OCI-M2 (cell line): ENCODE measurements around the gene TRMT1.

Experiments used
- DNase-seq: peaks from one replicate; lab custom pipeline; 2025; ENCODE audit not compliant: unreplicated experiment; lab: John Stamatoyannopoulos, UW

The TRMT1 gene

GRCh38 chr19:13072188-13072908 lies 44.2 kb downstream of the TRMT1 start:
- DNase-seq: no peak

DNA sequence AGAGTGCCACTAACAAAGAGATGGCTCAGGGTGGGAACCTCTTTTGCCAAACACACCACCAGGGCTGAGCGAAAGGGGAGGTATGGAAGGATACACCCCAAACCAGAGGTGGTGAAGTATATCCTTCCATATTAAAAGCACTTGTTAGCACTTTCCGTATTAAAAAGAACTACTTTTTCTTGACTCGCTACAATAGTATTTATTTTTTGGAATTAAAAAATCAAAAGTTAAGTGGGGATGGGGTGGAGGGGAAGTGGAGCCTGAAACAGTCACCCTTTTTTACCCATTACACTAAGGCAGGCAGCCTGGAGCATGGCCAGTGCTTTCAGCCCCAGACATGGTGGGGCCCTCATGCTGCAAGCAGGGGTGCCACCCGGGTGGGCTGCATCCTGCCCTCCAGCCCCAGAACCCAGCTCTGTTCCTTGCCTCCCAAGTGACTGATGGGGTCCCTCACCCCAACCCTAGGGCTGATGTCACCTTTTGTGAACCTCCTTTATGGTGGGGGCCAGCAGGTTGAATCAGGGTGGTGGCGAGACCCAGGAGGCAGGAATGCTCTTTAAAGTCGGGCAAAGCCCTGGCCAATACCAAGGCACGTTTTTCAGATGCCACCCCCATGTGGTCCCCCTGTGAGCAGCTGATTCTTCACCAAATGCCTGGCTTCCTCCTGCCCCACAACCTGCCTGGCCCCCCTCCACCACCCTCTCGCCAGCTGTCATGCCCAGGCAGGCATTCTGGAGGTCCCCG lies 44.9 kb downstream of the TRMT1 start:
- no peak for DNase-seq

DNA sequence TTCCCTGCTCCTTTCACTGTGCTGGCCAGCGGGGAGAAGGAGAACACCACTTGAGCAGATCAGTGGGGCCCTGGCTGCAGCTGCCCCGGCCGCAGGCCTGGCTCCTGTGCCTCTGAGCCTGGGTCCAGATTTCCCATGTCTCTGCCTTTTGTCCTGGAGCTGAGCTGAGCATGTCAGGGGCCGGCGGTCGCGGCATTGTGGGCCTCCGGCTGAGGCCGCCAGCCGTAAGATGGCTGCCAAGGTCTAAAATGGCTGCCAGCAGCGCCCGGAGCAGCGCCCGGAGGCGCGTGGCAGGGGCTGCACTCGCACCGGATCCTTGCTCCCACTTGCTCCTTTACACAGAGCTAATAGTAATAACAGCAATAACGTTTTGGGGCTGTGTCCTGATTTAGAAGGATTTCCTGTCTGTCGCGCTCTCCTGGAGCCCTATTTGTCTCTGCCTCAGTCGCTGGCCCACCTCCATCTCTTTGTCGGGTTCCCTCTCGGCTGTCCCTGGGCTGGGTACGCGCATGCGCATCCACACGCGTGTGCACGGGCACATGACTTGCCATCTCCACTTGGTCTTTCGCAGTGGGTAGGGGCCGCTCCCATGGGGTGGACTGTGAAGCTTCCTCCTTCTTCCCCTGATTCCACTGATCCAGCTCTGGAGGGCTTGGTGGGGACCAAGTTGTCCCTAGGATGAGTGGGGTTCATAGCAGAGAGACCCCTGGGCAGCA lies 46.0 kb downstream of the TRMT1 start:
- DNase-seq: no peak

DNA sequence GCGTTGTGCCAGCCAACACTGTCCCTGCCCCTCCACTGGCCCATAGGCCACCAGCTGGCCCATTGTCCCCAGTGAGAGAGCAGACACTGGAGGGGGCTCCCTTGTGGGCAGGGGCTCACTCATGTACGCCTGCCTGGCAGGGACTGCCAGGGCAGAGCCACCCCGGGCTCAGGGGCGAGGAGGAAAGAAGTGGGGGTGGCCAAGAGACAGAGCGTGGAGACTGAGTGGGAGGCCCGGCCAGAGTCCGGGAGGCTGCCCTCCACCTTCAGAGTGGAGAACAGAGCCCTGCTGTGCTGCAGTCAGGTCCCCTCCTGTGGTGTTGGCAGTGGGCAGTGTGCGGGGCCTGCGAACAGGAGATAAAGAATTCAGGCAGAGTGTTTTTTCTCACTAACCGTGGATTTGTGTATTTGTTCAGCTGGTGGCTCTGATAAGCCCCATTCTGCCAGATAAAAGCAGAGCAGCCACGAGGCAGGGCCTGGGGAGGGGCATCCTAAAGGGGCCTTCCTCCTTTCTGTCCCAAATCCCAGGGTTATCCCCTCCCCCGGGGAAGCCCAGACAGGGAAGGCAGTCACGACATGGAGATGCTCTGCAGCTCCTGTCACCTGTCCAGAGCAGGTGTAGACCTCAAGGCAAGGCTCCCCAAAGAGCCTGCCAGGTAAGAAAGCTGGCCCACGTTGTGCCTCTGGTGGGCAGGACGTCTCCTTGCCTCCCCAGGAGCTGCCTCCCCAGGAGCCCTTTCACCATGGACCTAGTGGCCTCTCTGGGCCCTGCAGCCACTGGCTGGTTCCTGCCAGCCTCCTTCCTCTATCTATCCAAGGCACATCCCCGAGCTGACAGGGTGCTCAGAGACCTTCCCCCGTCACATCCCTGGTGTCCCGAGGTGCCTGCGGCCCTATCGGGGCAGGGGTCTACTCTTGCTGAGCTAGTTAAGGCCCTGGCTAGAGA lies 46.9 kb downstream of the TRMT1 start:
- DNase-seq: peak; percentile 52

DNA sequence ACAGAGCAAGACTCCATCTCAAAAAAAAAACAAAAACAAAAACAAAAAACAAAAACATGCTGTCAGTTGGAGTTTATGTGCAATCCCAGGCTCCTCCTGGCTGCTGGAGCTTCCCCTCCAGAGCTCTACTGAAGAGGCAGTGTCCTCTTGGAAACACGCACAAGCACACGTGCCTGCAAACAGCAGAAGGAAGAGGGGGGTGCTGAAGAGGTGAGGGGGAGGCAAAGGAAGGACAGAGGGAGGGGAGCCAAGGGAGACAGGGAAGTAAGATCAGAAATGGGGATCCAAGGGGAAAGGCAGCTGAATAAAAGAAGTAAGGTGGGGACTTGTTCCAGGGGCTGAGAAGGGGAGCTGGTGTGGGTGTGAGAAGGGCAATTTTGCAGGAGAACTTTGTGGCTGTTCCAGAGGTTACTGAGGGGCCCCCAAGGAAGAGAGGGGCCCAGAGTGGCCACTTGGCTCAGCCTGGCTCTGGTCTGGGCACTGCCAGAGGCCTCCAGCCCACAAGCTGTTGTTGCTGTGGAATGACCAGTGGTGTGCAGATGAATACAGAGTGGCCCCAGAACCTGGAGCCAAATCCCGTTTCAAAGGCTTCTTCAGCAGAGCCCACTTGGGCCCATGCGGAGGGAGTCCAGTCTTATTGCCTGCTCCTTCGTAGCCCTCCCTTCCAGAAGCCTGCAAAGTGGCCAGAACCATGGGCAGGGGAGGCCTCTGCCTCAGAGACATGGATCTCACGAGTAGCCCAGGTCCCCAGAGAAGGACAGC lies 48.3 kb downstream of the TRMT1 start:
- no peak for DNase-seq

GRCh38 chr19:13066933-13067807 lies 49.4 kb downstream of the TRMT1 start:
- no peak for DNase-seq

DNA sequence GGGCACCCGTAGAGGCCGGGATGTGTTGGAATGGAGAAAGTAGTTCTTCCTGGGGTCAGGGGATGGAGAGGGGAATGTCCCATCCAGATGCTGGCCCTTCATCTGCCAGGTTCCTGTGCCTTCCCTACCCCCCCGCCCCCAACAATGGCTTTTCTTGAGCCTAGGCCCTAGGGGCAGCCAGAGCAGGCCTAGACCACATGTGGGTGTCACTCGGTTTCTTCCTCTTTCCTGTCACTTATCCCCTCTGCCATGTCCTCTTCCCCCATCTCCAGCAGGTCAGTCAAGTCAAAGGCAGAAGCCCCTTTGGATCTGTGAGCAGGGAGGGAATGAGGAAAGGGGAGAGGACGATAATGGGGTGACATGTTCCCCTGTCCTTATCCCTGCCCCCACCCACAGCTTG lies 50.3 kb downstream of the TRMT1 start:
- no peak for DNase-seq

- DNase-seq: no peak
Observed at GRCh38 chr19:13064092-13064489, 52.4 kb downstream of the TRMT1 start.

GRCh38 chr19:13063461-13064091 lies 53.0 kb downstream of the TRMT1 start:
- DNase-seq: no peak

DNA sequence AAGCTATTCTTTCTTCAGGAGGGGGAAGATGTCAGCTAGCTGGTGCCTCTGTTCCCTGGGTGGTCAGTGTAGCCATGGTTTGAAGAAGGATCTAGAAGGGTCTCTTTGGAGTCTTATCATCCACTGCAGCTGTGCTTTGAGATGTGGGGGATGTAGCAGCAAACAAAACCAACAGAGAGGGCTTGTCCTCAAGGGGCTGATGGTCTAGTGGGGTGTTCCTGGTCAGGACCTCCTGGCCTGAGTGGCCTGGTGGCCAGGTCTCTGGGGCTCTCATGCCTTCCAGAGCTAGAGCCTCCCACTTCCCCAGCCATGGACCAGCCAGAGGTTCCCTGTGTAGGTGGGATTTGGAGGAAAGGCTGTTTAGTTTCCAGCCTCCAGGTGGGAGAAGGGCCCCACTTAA lies 54.2 kb downstream of the TRMT1 start:
- no peak for DNase-seq

DNA sequence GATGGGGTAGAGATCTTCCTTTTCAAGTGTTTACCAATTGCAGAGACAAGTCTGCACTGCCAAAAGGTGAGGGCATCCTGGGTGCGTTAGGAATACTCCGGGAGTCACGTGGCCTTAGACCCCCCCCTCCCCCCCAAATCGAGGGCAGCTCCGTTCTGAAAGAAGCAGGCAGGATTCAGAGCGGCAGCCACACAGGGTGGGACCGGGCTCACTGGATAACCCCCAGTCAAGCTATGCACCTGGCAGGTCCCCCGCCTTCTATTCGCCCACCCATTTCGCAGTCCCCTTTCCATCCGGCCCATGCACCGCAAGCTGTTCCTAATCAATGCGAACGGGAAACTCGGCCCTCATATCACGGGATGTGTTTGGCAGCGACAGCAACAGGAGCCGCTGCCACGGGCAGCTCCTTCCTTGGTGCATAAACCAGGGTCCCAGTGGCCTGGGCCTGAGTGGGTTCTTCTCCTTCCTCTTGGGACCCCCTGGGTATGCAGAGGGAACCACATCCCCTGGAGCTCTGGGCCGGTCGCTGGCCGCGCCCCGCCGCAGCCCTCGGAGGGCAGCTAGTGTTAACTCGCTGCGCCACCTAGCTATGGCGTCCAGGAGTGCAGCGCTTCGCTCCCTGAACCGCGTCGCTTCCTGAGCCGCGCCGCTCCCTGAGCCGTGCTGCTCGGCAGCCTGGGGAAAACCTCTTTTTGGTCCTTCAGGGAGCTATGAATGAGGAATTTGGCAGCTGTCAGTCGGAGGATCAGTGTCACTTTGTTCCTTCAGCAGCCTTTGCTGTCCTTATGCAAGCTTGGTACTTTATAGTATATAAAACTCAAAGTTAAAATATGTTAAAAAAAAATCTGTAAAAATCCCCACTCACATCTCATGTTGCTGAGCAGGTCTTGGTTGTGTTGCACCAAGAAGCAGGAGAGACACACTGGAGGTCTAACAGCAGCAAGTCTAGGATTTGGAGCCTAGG lies 55.3 kb downstream of the TRMT1 start:
- DNase-seq: peak; percentile 65

- no peak for DNase-seq
Observed at GRCh38 chr19:13060233-13060963, 56.1 kb downstream of the TRMT1 start.

DNA sequence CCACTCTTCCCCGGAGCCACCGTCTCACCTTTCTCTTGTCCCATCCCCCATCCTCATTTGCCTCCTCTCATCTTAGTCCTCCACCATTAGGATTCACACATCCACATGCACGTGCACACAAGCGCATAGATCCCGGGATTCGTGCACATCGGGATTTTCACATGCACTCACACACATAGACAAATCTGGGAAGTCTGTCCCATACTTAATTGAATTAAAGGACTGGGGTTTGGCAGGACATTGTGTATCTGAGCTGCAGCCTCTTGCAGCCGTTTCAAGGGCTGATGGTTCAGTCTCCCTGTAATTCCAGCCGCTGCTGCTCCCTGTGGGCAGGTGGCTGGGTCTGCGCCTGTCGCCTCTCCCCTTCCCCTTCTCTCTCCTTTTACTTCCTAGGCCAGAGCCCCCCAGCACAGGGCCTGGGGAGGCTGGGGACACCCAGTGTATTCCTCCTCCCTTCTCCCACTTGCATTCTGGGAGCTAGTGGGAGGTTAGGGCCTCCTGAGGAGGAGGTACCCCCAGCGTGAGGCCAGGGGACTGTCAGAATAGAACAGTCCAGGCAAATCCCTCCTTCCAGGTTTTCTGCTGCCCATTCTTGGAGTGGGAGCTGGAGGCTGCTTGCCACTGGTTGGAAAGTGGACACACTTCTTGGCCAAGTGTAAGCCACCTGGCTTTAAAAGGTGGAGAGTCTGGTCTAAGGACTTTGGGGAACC lies 57.4 kb downstream of the TRMT1 start:
- DNase-seq: no peak

- DNase-seq: no peak
Observed at GRCh38 chr19:13057744-13058143, 58.8 kb downstream of the TRMT1 start.

GRCh38 chr19:13057147-13057572 lies 59.4 kb downstream of the TRMT1 start:
- DNase-seq: no peak

DNA sequence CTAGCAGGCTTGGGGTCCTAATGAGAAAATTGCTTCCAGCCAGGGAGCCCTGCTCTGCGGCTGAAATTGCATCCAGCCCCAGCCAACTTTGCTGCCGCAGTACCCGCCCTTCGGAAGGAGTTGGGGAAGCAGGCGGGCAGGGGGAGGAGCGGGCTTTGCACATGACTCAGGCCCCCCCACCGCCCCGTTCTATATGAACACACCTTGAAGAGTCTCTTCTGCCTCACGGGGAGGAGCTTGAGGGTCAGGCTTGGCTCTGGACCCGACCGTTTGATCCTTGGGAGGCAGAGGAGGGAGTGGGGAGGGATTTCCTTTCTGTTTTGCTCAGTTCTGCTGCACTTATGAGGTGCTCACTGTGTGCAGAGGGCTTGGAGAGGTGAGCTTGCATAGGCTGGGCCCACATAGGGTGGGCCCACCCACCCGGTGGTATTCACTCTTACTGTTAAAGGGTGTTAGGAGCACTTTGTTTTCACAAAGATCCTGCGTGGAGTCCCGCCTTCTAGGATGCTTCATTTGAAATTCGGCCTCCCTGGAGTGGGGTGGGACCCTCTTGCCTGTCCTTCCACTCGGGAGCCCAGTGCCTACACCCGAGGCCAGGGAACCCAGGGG lies 60.4 kb downstream of the TRMT1 start:
- DNase-seq: no peak
